GM12872 (cell line): Measurements from ENCODE around the gene DGKD.

Source experiments
- CTCF ChIP-seq: IDR thresholded peaks from 3 replicates; pipeline ENCODE4 v1.5.1; 2011; ENCODE audit warnings: low read depth, mild to moderate bottlenecking, low read length, moderate library complexity; ENCODE audit not compliant: insufficient read depth

Gene DGKD

GRCh38 chr2:233438573-233439147 lies 84.4 kb downstream of the DGKD start:
- TF ChIP-seq CTCF: no peak

DNA sequence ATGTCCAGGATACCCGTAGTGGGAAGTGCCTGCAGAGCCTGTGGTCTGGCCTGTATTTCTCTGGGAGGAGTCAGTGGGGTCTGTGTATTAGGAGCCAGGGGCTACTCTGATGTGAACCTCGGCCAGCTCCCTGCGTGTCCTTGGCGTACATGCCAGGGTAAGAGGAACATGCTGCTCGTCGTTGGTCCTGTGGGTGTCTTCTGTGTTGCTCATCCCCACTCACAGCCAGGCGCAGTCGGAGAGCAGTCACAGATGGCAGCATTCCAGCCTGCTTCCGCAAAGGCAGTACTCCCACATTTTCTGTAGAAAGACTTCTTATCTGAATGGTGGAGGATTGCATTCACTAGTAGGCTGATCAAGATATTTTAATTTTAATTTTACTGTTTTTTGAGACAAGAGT lies 84.9 kb downstream of the DGKD start:
- TF ChIP-seq CTCF: no peak

DNA sequence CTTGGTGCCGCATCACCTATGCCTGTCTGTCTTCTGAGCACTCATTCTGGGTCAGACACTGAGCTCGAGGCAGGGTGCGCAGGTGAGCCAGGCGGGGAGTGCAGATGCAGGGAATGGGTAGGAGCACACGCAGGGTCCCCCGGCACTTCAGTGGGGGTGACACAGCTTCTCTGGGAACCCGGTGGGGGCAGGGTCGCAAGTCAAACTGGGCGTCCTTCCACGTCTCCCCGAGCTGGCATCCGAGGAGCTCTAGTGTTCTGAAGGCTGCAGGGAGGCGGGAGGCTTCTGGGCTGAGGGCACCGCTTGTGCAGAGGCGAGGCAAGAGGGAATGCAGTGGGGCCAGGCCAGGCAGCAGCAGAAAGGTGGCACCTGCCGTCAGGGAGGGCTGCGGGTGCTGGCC lies 86.0 kb downstream of the DGKD start:
- TF ChIP-seq CTCF: no peak

DNA sequence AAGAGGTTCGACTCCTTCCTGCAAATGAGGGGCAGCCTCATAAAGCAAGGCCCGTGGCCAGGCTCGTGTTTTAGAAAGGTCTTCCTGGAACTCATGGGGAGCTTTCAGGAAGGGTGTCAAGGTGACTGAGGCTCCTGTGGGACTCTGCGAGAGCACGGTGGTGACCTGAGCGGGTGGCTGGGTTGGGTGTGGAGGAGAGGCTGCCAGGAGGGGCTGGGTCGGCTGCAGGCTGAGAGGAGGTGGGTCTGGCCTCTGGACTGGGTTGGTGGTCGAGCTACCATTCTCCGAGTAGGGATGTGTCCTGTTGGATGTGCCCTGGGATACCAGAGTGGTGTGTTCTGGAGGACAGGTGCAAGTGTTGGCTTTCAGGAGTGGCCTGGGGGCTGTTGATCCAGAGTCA lies 86.4 kb downstream of the DGKD start:
- no peak for TF ChIP-seq CTCF

DNA sequence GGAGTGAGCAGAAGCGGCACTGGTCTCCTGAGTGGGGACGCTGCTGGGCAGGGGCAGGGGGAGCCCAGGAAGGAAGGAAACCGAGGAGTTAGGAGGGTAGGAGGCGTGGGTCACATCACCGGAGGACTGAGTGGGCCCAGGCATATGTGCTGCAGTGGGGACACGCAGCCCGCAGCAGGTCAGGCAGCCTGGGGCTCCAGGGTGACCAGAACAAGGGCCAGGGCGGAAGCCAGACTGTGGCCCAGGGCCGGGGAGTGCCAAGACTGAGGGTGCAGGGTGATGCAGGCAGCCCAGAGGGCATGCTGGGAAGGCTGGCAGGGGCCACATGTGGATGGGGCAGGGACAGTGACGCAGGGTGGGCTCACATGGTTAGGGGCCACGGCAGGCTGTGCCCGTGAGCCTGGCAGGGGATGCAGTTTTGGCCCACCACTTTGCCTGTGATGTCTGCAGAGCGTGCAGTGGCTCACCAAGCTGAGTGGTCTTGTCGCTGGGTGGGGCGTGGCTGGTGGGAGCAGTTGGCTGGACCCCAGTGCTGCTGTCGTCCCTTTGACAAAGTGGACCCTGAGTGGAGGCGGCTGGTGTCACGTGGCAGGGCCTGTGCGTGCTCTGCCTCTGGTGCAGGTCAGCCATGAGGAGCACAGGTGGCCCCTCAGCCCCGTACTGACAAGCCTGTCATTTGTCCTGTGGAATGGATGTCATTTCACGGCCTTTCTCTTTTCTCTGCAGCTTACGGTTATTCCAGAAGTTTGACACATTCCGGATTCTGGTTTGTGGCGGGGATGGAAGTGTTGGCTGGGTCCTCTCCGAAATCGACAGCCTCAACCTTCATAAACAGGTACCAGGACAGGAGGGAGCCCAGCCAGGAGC lies 87.1 kb downstream of the DGKD start:
- no peak for TF ChIP-seq CTCF

DNA sequence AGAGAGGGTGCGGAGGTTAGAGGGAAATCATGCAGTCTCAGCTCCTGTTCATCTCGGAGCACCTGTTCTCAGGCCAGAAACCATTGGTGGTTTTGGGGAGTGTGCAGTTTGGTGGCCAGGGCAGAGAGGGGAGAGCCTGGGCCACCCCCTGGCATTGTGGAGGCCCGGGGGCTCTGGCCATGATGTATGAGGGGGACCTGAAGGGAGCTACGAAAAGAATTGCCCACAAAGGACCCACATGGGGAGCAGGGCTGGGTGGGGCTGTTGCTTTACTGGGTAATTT lies 87.7 kb downstream of the DGKD start:
- TF ChIP-seq CTCF: no peak

GRCh38 chr2:233443511-233444183 lies 89.4 kb downstream of the DGKD start:
- peak; percentile 88 for TF ChIP-seq CTCF
